Liver (tissue), 9 donors: Measurements from ENCODE around the gene DNAH2. TPM values are rescaled to one million over a fixed set of nuclear protein-coding genes. Genes with fewer than 3 reads are reported as not detected.
"Not testable (repeated sequence)": the region's sequence is repeated elsewhere in the genome, so short reads cannot be mapped to it uniquely, and the experiment has no call there.

Experiments
- DNase-seq: peaks from one replicate; pipeline ENCODE4 v3.0.0-alpha.2; 2017; ENCODE audit warnings: low spot score
- H3K27ac ChIP-seq, 2 donors: one replicate each; pipeline ENCODE4 v1.7.0; 2013; ENCODE audit warnings: inconsistent platforms in 2 of 2, low read length in 2 of 2, control low read depth in 1 of 2, low read depth in 1 of 2, mild to moderate bottlenecking in 1 of 2
- H3K27me3 ChIP-seq, 4 donors: one replicate each; pipeline versions ENCODE4 v1.6.1 to v1.7.0; 2013; ENCODE audit warnings: low read length in 3 of 4, inconsistent platforms in 1 of 4, mild to moderate bottlenecking in 1 of 4, moderate library complexity in 1 of 4; ENCODE audit not compliant: control insufficient read depth in 4 of 4, insufficient read depth in 4 of 4
- H3K36me3 ChIP-seq, 4 donors: one replicate each; pipeline versions ENCODE4 v1.6.1 to v1.7.0; 2013; ENCODE audit warnings: low read length in 3 of 4, mild to moderate bottlenecking in 3 of 4, low read depth in 1 of 4, moderate library complexity in 1 of 4; ENCODE audit not compliant: control insufficient read depth in 4 of 4, insufficient read depth in 3 of 4
- H3K4me1 ChIP-seq, 4 donors: one replicate each; pipeline versions ENCODE4 v1.6.1 to v1.7.0; 2013; ENCODE audit warnings: low read length in 3 of 4, mild to moderate bottlenecking in 3 of 4, moderate library complexity in 1 of 4; ENCODE audit not compliant: control insufficient read depth in 4 of 4, insufficient read depth in 4 of 4
- H3K4me3 ChIP-seq, 3 donors: one replicate each; pipeline versions ENCODE4 v1.6.1 to v1.7.0; 2013; ENCODE audit warnings: low read length in 3 of 3, control low read depth in 1 of 3, low read depth in 1 of 3, mild to moderate bottlenecking in 1 of 3
- H3K9ac ChIP-seq, 2 donors: one replicate each; pipeline ENCODE4 v1.7.0; 2013; ENCODE audit warnings: low read length in 2 of 2, mild to moderate bottlenecking in 2 of 2, moderate library complexity in 2 of 2, control low read depth in 1 of 2, low read depth in 1 of 2
- H3K9me3 ChIP-seq, 4 donors: one replicate each; pipeline versions ENCODE4 v1.6.1 to v1.7.0; 2013; ENCODE audit warnings: low read length in 3 of 4; ENCODE audit not compliant: control insufficient read depth in 4 of 4
- GABPA ChIP-seq, 2 donors: IDR thresholded peaks in 1 of 2; conservative IDR thresholded peaks in 1 of 2; 2 replicates each; pipeline ENCODE4 v1.6.1; 2016; ENCODE audit warnings: antibody characterized with exemption in 2 of 2, mild to moderate bottlenecking in 1 of 2, moderate library complexity in 1 of 2
- HNF4A ChIP-seq, 2 donors: conservative IDR thresholded peaks; 2 replicates each; pipeline ENCODE4 v1.6.1; 2016; ENCODE audit warnings: antibody characterized with exemption in 2 of 2, mild to moderate bottlenecking in 2 of 2
- HNF4G ChIP-seq: IDR thresholded peaks from 2 replicates; pipeline ENCODE4 v1.6.1; 2016; ENCODE audit warnings: antibody characterized with exemption
- JUND ChIP-seq, 2 donors: IDR thresholded peaks; 2 replicates each; pipeline ENCODE4 v1.6.1; 2016; ENCODE audit warnings: antibody characterized with exemption in 2 of 2
- MAX ChIP-seq: IDR thresholded peaks from 2 replicates; pipeline ENCODE4 v1.6.1; 2016; ENCODE audit warnings: antibody characterized with exemption
- RAD21 ChIP-seq, 2 donors: IDR thresholded peaks; 2 replicates each; pipeline ENCODE4 v1.6.1; 2016; ENCODE audit warnings: antibody characterized with exemption in 2 of 2, mild to moderate bottlenecking in 2 of 2
- RXRA ChIP-seq, 2 donors: IDR thresholded peaks; 2 replicates each; pipeline ENCODE4 v1.6.1; 2017 to 2018; ENCODE audit warnings: antibody characterized with exemption in 2 of 2, mild to moderate bottlenecking in 1 of 2
- SP1 ChIP-seq: IDR thresholded peaks from 2 replicates; pipeline ENCODE4 v1.6.1; 2018; ENCODE audit warnings: antibody characterized with exemption, mild to moderate bottlenecking
- YY1 ChIP-seq: IDR thresholded peaks from 2 replicates; pipeline ENCODE4 v1.6.1; 2016; ENCODE audit warnings: antibody characterized with exemption, mild to moderate bottlenecking
- ZBTB33 ChIP-seq: IDR thresholded peaks from 2 replicates; pipeline ENCODE4 v1.6.1; 2016; ENCODE audit warnings: antibody characterized with exemption
- WGBS: extraction: QIAGEN DNeasy Blood & Tissue Kit; methylation state at CpG from one replicate; pipeline ENCODE4 v1.1.7; 2013; 5-methylcytosine and 5-hydroxymethylcytosine counted together
- polyA plus RNA-seq, 2 donors: library from polyadenylated mRNA; stranded (reverse) in 1 of 2; unstranded in 1 of 2; fragments of 200-250 nt in 1 of 2; fragments of >200 nt in 1 of 2; fragmentation: Nextera tagmentation in 1 of 2; extraction: Ambion mirVana in 1 of 2; gene quantifications; one replicate each; pipeline versions ENCODE4 v1.2.1 to v1.2.3, GENCODE V29; 2013 to 2015
- total RNA-seq, 2 donors: library from RNA; depleted of rRNA; stranded (reverse); fragments of >200 nt; gene quantifications; one replicate each; pipeline ENCODE4 v1.2.3, GENCODE V29; 2014
- TF ChIP-seq, protein P1 (sequence below): fragments of 150-350 bp; IDR thresholded peaks from 2 replicates; pipeline ENCODE4 v1.5.1; 2017; ENCODE audit warnings: improper control_type of control experiment, low read depth, low read length; ENCODE audit not compliant: missing input control
- TF ChIP-seq, protein P2 (sequence below): IDR thresholded peaks from 2 replicates; pipeline ENCODE4 v1.6.1; 2016; ENCODE audit warnings: antibody characterized with exemption, mild to moderate bottlenecking
- donor health status: healthy.
- donor health status: healthy.
- donor health status: healthy.
- donor health status: healthy.
- donor health status: healthy.

DNAH2 gene
- total and polyA plus RNA-seq, 4 donors: under 0.01 to 0.25 (median 0.05) TPM

GRCh38 chr17:7809791-7810343 is 92.3 kb downstream of the DNAH2 start:
- H3K4me1 ChIP-seq, H3K36me3 ChIP-seq, DNase-seq, H3K9ac ChIP-seq, H3K9me3 ChIP-seq, H3K27ac ChIP-seq, H3K4me3 ChIP-seq, H3K27me3 ChIP-seq: not testable (repeated sequence)
- 82% methylated on average over 9 of the region's 9 CpGs for WGBS

- no peak overlapping the region for H3K4me3 ChIP-seq
- no peak overlapping the region for H3K9ac ChIP-seq
- 73% methylated on average over 3 of the region's 3 CpGs for WGBS
- no peak for TF ChIP-seq HNF4G
- no peak for TF ChIP-seq RAD21 (IDR thresholded peaks at IDR 0.05)
- no peak for TF ChIP-seq ZBTB33
- no peak for TF ChIP-seq YY1
- TF ChIP-seq, protein P1, sequence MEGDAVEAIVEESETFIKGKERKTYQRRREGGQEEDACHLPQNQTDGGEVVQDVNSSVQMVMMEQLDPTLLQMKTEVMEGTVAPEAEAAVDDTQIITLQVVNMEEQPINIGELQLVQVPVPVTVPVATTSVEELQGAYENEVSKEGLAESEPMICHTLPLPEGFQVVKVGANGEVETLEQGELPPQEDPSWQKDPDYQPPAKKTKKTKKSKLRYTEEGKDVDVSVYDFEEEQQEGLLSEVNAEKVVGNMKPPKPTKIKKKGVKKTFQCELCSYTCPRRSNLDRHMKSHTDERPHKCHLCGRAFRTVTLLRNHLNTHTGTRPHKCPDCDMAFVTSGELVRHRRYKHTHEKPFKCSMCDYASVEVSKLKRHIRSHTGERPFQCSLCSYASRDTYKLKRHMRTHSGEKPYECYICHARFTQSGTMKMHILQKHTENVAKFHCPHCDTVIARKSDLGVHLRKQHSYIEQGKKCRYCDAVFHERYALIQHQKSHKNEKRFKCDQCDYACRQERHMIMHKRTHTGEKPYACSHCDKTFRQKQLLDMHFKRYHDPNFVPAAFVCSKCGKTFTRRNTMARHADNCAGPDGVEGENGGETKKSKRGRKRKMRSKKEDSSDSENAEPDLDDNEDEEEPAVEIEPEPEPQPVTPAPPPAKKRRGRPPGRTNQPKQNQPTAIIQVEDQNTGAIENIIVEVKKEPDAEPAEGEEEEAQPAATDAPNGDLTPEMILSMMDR: no peak
- no peak for TF ChIP-seq SP1
- TF ChIP-seq MAX: no peak
- no peak for TF ChIP-seq JUND (IDR thresholded peaks at IDR 0.05)
- no peak for TF ChIP-seq RXRA (IDR thresholded peaks at IDR 0.05)
- TF ChIP-seq GABPA (IDR thresholded peaks at IDR 0.05 in 1 of 2, conservative IDR thresholded peaks at IDR 0.05 in 1 of 2): no peak
- TF ChIP-seq HNF4A (conservative IDR thresholded peaks at IDR 0.05): no peak
- TF ChIP-seq, protein P2, sequence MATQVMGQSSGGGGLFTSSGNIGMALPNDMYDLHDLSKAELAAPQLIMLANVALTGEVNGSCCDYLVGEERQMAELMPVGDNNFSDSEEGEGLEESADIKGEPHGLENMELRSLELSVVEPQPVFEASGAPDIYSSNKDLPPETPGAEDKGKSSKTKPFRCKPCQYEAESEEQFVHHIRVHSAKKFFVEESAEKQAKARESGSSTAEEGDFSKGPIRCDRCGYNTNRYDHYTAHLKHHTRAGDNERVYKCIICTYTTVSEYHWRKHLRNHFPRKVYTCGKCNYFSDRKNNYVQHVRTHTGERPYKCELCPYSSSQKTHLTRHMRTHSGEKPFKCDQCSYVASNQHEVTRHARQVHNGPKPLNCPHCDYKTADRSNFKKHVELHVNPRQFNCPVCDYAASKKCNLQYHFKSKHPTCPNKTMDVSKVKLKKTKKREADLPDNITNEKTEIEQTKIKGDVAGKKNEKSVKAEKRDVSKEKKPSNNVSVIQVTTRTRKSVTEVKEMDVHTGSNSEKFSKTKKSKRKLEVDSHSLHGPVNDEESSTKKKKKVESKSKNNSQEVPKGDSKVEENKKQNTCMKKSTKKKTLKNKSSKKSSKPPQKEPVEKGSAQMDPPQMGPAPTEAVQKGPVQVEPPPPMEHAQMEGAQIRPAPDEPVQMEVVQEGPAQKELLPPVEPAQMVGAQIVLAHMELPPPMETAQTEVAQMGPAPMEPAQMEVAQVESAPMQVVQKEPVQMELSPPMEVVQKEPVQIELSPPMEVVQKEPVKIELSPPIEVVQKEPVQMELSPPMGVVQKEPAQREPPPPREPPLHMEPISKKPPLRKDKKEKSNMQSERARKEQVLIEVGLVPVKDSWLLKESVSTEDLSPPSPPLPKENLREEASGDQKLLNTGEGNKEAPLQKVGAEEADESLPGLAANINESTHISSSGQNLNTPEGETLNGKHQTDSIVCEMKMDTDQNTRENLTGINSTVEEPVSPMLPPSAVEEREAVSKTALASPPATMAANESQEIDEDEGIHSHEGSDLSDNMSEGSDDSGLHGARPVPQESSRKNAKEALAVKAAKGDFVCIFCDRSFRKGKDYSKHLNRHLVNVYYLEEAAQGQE: no peak
- no peak for DNase-seq
- no peak overlapping the region for H3K27ac ChIP-seq
- no peaks in the 10 kb centered on the region for H3K36me3 ChIP-seq
- no peaks in the 10 kb centered on the region for H3K4me1 ChIP-seq
- H3K9me3 ChIP-seq: no peaks in the 10 kb centered on the region
- no peaks in the 10 kb centered on the region for H3K27me3 ChIP-seq
Measured at GRCh38 chr17:7811251-7811650, 93.7 kb downstream of the DNAH2 start.
